ENCODE measurements around the gene DTNB.
"Not testable (repeated sequence)": the region's sequence is repeated elsewhere in the genome, so short reads cannot be mapped to it uniquely, and the experiment has no call there.

Gene DTNB

GRCh38 chr2:25421820-25422411 lies 251.5 kb downstream of the DTNB start:
- no peak for DNase-seq (ENCODE audit: low read depth in 1 of 2, low spot score in 1 of 2)

- no peak for DNase-seq (ENCODE audit: low read depth in 1 of 2, low spot score in 1 of 2)
Measured at GRCh38 chr2:25421289-25421688, 252.1 kb downstream of the DTNB start.

GRCh38 chr2:25420820-25421237 lies 252.5 kb downstream of the DTNB start:
- DNase-seq (ENCODE audit: low read depth in 1 of 2, low spot score in 1 of 2): no peak

GRCh38 chr2:25419678-25420242 lies 253.6 kb downstream of the DTNB start:
- DNase-seq (ENCODE audit: low read depth in 1 of 2, low spot score in 1 of 2): no peak

- no peak for DNase-seq (ENCODE audit: low read depth in 1 of 2, low spot score in 1 of 2)
Measured at GRCh38 chr2:25418944-25419677, 254.3 kb downstream of the DTNB start.

GRCh38 chr2:25417715-25418369 lies 255.5 kb downstream of the DTNB start:
- no peak for DNase-seq (ENCODE audit: low read depth in 1 of 2, low spot score in 1 of 2)

GRCh38 chr2:25416674-25417073 lies 256.7 kb downstream of the DTNB start:
- DNase-seq (ENCODE audit: low read depth in 1 of 2, low spot score in 1 of 2): no peak

- no peak for DNase-seq (ENCODE audit: low read depth in 1 of 2, low spot score in 1 of 2)
Measured at GRCh38 chr2:25414781-25415180, 258.6 kb downstream of the DTNB start.

- DNase-seq (ENCODE audit: low read depth in 1 of 2, low spot score in 1 of 2): not testable (repeated sequence)
Measured at GRCh38 chr2:25413409-25413808, 260.0 kb downstream of the DTNB start.

GRCh38 chr2:25411753-25412152 lies 261.6 kb downstream of the DTNB start:
- DNase-seq (ENCODE audit: low read depth in 1 of 2, low spot score in 1 of 2): no peak

GRCh38 chr2:25411281-25411680 lies 262.1 kb downstream of the DTNB start:
- no peak for DNase-seq (ENCODE audit: low read depth in 1 of 2, low spot score in 1 of 2)

- no peak for DNase-seq (ENCODE audit: low read depth in 1 of 2, low spot score in 1 of 2)
Measured at GRCh38 chr2:25410370-25410769, 263.0 kb downstream of the DTNB start.

GRCh38 chr2:25409468-25409867 lies 263.9 kb downstream of the DTNB start:
- DNase-seq (ENCODE audit: low read depth in 1 of 2, low spot score in 1 of 2): no peak

GRCh38 chr2:25409044-25409443 lies 264.3 kb downstream of the DTNB start:
- no peak for DNase-seq (ENCODE audit: low read depth in 1 of 2, low spot score in 1 of 2)

- no peak for DNase-seq (ENCODE audit: low read depth in 1 of 2, low spot score in 1 of 2)
Measured at GRCh38 chr2:25405611-25406295, 267.6 kb downstream of the DTNB start.

GRCh38 chr2:25403120-25403760 lies 270.1 kb downstream of the DTNB start:
- not testable (repeated sequence) for DNase-seq (ENCODE audit: low read depth in 1 of 2, low spot score in 1 of 2)

GRCh38 chr2:25402477-25402876 lies 270.9 kb downstream of the DTNB start:
- DNase-seq (ENCODE audit: low read depth in 1 of 2, low spot score in 1 of 2): no peak

- DNase-seq (ENCODE audit: low read depth in 1 of 2, low spot score in 1 of 2): no peak
Measured at GRCh38 chr2:25401307-25402026, 271.9 kb downstream of the DTNB start.

- no peak for DNase-seq (ENCODE audit: low read depth in 1 of 2, low spot score in 1 of 2)
Measured at GRCh38 chr2:25400576-25401216, 272.7 kb downstream of the DTNB start.

GRCh38 chr2:25400169-25400568 lies 273.2 kb downstream of the DTNB start:
- DNase-seq (ENCODE audit: low read depth in 1 of 2, low spot score in 1 of 2): no peak
